Suprapubic skin (tissue), 3 donors: ENCODE measurements around the gene CDK2.

ENCODE experiments used
- CTCF ChIP-seq, 2 donors: fragments of 200-600 bp in 1 of 2; fragments of 450-650 bp in 1 of 2; sonication (generic) in 1 of 2; IDR thresholded peaks; one replicate each; pipeline ENCODE4 v1.5.1; 2016 to 2019; ENCODE audit warnings: antibody characterized with exemption in 2 of 2, mild to moderate bottlenecking in 1 of 2, moderate library complexity in 1 of 2
- EP300 ChIP-seq: sonication (generic); formaldehyde crosslinking; IDR thresholded peaks from one replicate; pipeline ENCODE4 v1.6.1; 2017; ENCODE audit warnings: antibody characterized with exemption
- POLR2A ChIP-seq, 2 donors: fragments of 450-650 bp; IDR thresholded peaks; one replicate each; pipeline ENCODE4 v1.6.1; 2017; ENCODE audit warnings: antibody characterized with exemption in 2 of 2, mild to moderate bottlenecking in 2 of 2, moderate library complexity in 2 of 2

GRCh38 chr12:55965240-55965639, 1.4 kb upstream of the CDK2 start:
- TF ChIP-seq POLR2A (IDR thresholded peaks at IDR 0.05), result no peak
- no peak for TF ChIP-seq CTCF (IDR thresholded peaks at IDR 0.05)
- no peak for TF ChIP-seq EP300
